Fibroblast of lung (primary cell): ENCODE results near the gene HMX1. TPM values are rescaled to one million over a fixed set of nuclear protein-coding genes. Genes with fewer than 3 reads are reported as not detected.
A peak's percentile ranks its signal among the peaks of the same experiment; 100 is the strongest.

Experiments used
- DNase-seq, 2 donors: peaks; one replicate each; pipeline versions ENCODE4 v3.0.0 to v3.0.0-alpha.2; 2010; ENCODE audit warnings: low read depth in 2 of 2
- H2AFZ ChIP-seq: 2 replicates; pipeline ENCODE4 v1.5.1; 2012; ENCODE audit warnings: low read length, control low read depth, inconsistent platforms
- H3K27ac ChIP-seq: 2 replicates; pipeline ENCODE4 v1.5.1; 2011; ENCODE audit warnings: low read length, control low read depth; ENCODE audit not compliant: insufficient read depth
- H3K27me3 ChIP-seq: 2 replicates; pipeline ENCODE4 v1.5.1; 2011; ENCODE audit warnings: mild to moderate bottlenecking, low read length; ENCODE audit not compliant: control insufficient read depth, insufficient read depth
- H3K36me3 ChIP-seq: 2 replicates; pipeline ENCODE4 v1.5.1; 2011; ENCODE audit warnings: low read length; ENCODE audit not compliant: control insufficient read depth, insufficient read depth
- H3K4me1 ChIP-seq: 2 replicates; pipeline ENCODE4 v1.5.1; 2011; ENCODE audit warnings: low read length; ENCODE audit not compliant: control insufficient read depth, insufficient read depth; ENCODE audit errors: extremely low read depth
- H3K4me2 ChIP-seq: 2 replicates; pipeline ENCODE4 v1.5.1; 2011; ENCODE audit warnings: low read length, control low read depth; ENCODE audit not compliant: insufficient read depth; ENCODE audit errors: extremely low read depth
- H3K4me3 ChIP-seq, 4 experiments: fragments of 200-600 bp in 1 of 4; sonication (generic) in 1 of 4; replicated peaks in 1 of 4; 2 replicates each; pipeline ENCODE4 v1.5.1; 2011 to 2016; ENCODE audit warnings: low read length in 4 of 4, low read depth in 3 of 4, mild to moderate bottlenecking in 3 of 4, control low read depth in 2 of 4, inconsistent platforms in 1 of 4, mixed read lengths in 1 of 4; ENCODE audit not compliant: insufficient read depth in 1 of 4; ENCODE audit errors: control extremely low read depth in 1 of 4
- H3K79me2 ChIP-seq: 2 replicates; pipeline ENCODE4 v1.5.1; 2012; ENCODE audit warnings: mild to moderate bottlenecking, low read length, inconsistent platforms; ENCODE audit not compliant: control insufficient read depth, insufficient read depth
- H3K9ac ChIP-seq: 2 replicates; pipeline ENCODE4 v1.5.1; 2011; ENCODE audit warnings: mild to moderate bottlenecking, low read length, control low read depth; ENCODE audit not compliant: insufficient read depth
- H3K9me3 ChIP-seq: 2 replicates; pipeline ENCODE4 v1.5.1; 2012; ENCODE audit warnings: low read depth, low read length; ENCODE audit not compliant: control insufficient read depth, insufficient read depth
- H4K20me1 ChIP-seq: 2 replicates; pipeline ENCODE4 v1.5.1; 2011; ENCODE audit warnings: low read length; ENCODE audit not compliant: control insufficient read depth, insufficient read depth; ENCODE audit errors: extremely low read depth
- EZH2 ChIP-seq: IDR thresholded peaks from 2 replicates; pipeline ENCODE4 v1.5.1; 2012; ENCODE audit warnings: low read length, control low read depth, mild to moderate bottlenecking; ENCODE audit errors: missing control alignments
- polyA plus RNA-seq, 2 donors: library from polyadenylated mRNA; depleted of rRNA in 1 of 2; stranded (reverse) in 1 of 2; unstranded in 1 of 2; fragments of >200 nt; gene quantifications; 2 replicates each; pipeline ENCODE4 v1.2.1, GENCODE V29; 2011 to 2012; ENCODE audit warnings: missing spikeins in 1 of 2
- total RNA-seq: library from RNA; depleted of rRNA; stranded (reverse); fragments of >200 nt; gene quantifications from 2 replicates; pipeline ENCODE4 v1.2.1, GENCODE V29; 2014
- TF ChIP-seq, protein P1 (sequence below), 2 donors: IDR thresholded peaks in 1 of 2; conservative IDR thresholded peaks in 1 of 2; 1 replicate in 1 of 2; 2 replicates in 1 of 2; pipeline ENCODE4 v1.5.1; 2011 to 2012; ENCODE audit warnings: low read length in 2 of 2, control low read depth in 1 of 2, inconsistent platforms in 1 of 2, low read depth in 1 of 2, mild to moderate bottlenecking in 1 of 2

HMX1 gene
- total and polyA plus RNA-seq, 2 donors (not counting 1 experiment from before 2014, with no cell fraction given) = not detected

- Histone ChIP-seq H3K9me3 (no peaks in the 10 kb centered on the region), H4K20me1 (no peaks in the 10 kb centered on the region), H3K4me2 (no peak overlapping the region), H3K27ac (no peak overlapping the region), H3K4me3 (no peak overlapping the region), H3K9ac (no peak overlapping the region), H3K4me1 (no peaks in the 10 kb centered on the region), H3K27me3 (peaks cover 72% of the 10 kb centered on the region), H3K79me2 (no peaks in the 10 kb centered on the region), H3K36me3 (no peaks in the 10 kb centered on the region), H2AFZ (no peak overlapping the region)
- TF ChIP-seq EZH2 = peak; percentile 66
- TF ChIP-seq, protein P1, sequence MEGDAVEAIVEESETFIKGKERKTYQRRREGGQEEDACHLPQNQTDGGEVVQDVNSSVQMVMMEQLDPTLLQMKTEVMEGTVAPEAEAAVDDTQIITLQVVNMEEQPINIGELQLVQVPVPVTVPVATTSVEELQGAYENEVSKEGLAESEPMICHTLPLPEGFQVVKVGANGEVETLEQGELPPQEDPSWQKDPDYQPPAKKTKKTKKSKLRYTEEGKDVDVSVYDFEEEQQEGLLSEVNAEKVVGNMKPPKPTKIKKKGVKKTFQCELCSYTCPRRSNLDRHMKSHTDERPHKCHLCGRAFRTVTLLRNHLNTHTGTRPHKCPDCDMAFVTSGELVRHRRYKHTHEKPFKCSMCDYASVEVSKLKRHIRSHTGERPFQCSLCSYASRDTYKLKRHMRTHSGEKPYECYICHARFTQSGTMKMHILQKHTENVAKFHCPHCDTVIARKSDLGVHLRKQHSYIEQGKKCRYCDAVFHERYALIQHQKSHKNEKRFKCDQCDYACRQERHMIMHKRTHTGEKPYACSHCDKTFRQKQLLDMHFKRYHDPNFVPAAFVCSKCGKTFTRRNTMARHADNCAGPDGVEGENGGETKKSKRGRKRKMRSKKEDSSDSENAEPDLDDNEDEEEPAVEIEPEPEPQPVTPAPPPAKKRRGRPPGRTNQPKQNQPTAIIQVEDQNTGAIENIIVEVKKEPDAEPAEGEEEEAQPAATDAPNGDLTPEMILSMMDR (conservative IDR thresholded peaks at IDR 0.05 in 1 of 2, IDR thresholded peaks at IDR 0.05 in 1 of 2; ENCODE audit: low read depth in 1 of 2, low read length in 2 of 2) = no peak
- DNase-seq = no peak
Observed at GRCh38 chr4:8859550-8860095, 12.0 kb downstream of the HMX1 start.

DNA sequence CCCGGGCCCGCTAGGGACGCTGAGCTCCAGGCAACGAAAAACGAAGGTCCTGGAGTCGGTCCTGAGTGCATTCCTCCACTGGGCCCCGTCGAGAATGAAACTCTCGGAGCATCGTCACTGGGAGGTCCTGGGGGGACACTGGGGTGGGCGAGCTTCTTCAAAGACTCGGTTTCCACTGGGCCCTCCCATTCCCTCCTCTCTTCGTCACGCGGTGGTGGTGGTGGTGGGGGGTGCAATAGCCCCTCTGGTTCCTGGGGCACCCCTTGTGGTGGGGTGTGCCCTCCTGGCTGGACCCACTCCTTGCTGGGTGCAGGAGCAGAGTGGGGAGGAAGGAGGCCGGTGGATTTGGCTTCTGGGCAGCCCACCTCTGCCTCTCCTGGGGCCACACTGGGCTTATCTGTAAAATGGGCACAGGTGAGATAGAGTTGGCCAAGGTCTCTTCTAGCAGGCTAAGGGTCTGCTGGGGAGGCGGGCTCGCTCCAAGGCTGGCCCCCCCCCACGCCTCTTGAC is 12.9 kb downstream of the HMX1 start:
- Histone ChIP-seq H3K36me3 (no peaks in the 10 kb centered on the region), H3K27me3 (peaks cover 72% of the 10 kb centered on the region)

GRCh38 chr4:8857766-8858700 is 13.6 kb downstream of the HMX1 start:
- Histone ChIP-seq H3K36me3 (no peaks in the 10 kb centered on the region), H3K4me1 (no peaks in the 10 kb centered on the region), H4K20me1 (no peaks in the 10 kb centered on the region), H3K4me3 (no peak overlapping the region), H2AFZ (no peak overlapping the region), H3K9ac (no peak overlapping the region), H3K4me2 (no peak overlapping the region), H3K27ac (no peak overlapping the region), H3K9me3 (no peaks in the 10 kb centered on the region), H3K27me3 (peaks cover 70% of the 10 kb centered on the region), H3K79me2 (no peaks in the 10 kb centered on the region)
- no peak for DNase-seq
- TF ChIP-seq EZH2 = no peak
- TF ChIP-seq, protein P1 (conservative IDR thresholded peaks at IDR 0.05 in 1 of 2, IDR thresholded peaks at IDR 0.05 in 1 of 2; ENCODE audit: low read depth in 1 of 2, low read length in 2 of 2) = no peak

More for the DNA sequence above, 12.9 kb downstream of the HMX1 start:
- Histone ChIP-seq H3K4me3 (no peak overlapping the region), H3K4me2 (no peak overlapping the region), H3K9ac (no peak overlapping the region), H3K4me1 (no peaks in the 10 kb centered on the region), H3K27ac (no peak overlapping the region), H3K79me2 (no peaks in the 10 kb centered on the region), H3K9me3 (no peaks in the 10 kb centered on the region), H2AFZ (no peak overlapping the region), H4K20me1 (no peaks in the 10 kb centered on the region)
- no peak for TF ChIP-seq EZH2
- TF ChIP-seq, protein P1 (conservative IDR thresholded peaks at IDR 0.05 in 1 of 2, IDR thresholded peaks at IDR 0.05 in 1 of 2; ENCODE audit: low read depth in 1 of 2, low read length in 2 of 2) = no peak
- no peak for DNase-seq
